Activated T-cell treated with anti-CD3 and anti-CD28 coated beads for 24 hours (primary cell): ENCODE results near the gene LDLRAD3.
A peak's percentile ranks its signal among the peaks of the same experiment; 100 is the strongest.
"Not testable (repeated sequence)": the region's sequence is repeated elsewhere in the genome, so short reads cannot be mapped to it uniquely, and the experiment has no call there.

ENCODE experiments used
- DNase-seq: peaks from one replicate; pipeline ENCODE4 v3.0.0-alpha.2; 2020; ENCODE audit warnings: low read depth

LDLRAD3 gene, protein sequence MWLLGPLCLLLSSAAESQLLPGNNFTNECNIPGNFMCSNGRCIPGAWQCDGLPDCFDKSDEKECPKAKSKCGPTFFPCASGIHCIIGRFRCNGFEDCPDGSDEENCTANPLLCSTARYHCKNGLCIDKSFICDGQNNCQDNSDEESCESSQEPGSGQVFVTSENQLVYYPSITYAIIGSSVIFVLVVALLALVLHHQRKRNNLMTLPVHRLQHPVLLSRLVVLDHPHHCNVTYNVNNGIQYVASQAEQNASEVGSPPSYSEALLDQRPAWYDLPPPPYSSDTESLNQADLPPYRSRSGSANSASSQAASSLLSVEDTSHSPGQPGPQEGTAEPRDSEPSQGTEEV

DNA sequence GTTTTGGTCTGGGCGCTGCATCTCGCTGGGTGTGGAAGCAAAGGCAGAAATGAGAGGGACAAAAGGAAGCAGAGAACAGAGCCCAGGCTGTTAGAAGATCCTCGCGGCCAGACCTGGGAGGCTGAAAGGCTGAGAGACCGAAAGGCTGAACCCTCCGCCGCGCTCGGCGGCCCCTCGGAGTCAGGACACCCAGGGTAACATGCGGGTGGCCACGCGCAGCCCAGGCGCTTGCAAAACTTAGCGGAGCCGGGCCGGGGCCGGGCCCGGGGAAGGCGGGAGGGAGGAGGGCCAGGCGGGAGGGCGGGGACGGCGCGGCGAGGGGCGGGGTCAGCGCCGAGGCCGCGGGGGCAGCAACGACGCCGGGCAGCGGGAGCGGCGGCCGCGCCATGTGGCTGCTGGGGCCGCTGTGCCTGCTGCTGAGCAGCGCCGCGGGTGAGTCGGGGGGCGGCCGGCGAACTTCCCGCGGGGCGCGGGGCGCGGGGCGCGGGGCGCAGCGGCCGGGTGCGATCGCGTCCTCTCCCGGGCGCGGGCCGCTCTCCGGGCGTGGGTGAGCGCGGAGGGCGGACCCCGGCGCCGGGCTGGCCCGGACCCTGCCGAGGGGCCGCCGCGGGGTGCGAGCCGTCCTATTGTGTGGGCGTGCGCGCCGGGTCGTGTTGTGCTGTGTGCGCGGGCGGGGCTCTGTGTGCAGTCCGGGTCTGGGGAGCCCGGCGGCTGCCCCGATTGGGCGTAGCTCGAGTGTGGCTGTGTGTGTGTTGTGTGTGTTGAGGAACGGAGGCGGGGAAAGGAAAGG, at the start of gene LDLRAD3:
LDLRAD3 (plus strand) TSS at position 350 of the 790 bp plus-strand sequence; CDS start at position 387, 37 bp downstream.
- peak; percentile 15 for DNase-seq

DNA sequence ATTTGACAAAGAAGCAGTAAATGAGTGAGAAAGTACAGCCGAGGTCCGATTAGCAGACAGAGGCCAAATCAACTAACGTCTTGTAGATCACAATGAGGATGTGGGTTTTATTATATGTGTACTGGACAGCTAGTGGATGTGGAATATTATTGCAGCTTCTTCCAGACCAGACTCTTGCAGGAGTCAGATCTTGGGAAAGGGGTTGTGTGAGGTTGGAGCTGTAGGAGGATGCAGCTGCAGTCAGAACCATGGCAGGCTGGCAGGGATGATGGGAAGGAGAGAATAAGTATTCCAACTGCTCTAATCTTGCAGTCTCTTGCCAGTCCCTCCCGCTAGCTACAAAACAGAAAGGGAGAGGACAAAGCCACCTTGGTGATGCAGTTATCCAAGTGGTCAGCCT, 46.8 kb upstream of the LDLRAD3 start:
- DNase-seq, result no peak

DNA sequence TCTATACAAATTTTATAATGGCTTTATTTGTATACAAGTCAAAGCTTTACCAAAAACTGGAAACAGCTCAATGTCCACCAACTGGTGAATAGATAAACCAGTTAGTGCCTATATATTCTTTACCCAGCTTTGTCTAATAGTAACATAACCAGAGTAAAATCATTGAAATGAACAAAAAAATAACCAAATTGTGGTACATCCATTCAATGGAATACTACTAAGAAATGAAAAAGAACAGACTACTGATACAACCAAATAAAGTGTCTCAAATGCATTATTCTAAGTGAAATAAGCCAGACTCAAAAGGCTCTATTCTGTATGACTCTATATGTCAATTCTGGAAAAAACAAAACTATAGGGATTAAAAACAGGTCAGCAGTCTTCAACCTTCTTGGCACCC, 40.9 kb upstream of the LDLRAD3 start:
- DNase-seq, result no peak

DNA sequence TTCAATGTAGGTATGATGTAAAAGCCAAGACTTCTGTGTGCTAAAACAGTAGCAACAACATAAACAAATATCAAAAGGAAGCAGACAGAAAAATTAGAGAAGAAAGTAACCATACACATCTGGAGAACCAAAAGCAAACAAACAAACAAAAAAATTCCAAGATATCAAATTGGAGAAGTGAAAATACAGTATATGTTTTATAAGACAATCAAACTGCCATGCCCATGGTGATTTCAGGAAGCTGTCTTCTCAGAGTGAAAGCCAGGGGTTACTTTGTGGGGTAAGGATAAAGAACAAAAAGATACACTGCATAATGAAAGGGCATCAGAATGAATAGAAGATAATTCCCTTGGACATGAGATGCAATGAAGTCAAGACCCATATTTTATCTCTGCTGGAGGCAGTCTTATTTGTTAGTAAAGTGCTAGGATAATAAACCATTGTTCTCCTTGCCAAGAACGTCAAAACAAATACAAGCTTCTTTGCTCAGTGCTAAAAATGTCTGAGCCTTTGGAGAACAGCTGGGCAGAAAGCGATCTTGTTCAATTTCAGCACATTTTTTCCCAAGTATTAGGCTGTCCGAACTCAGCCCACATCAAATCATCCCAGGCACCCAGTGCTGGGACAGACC, 38.1 kb upstream of the LDLRAD3 start:
- DNase-seq, result no peak

DNA sequence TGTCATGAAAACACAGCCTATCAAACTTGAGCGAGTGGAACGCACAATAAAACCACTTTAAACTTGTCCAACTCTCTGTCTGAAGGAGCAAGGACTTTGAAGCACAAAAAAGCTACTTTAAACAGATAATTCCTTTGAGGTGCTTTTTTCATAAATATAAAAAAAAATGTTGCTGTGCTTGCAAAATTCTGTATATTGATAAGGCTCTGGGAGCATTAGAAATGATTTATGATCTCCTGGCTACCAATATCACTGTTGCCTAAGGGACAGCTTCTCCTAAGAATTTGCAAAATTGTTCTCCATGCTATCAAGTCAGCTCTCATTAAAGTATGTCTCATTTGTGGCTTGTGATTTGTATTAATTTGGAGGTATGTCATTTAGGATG, 37.6 kb upstream of the LDLRAD3 start:
- no peak for DNase-seq

DNA sequence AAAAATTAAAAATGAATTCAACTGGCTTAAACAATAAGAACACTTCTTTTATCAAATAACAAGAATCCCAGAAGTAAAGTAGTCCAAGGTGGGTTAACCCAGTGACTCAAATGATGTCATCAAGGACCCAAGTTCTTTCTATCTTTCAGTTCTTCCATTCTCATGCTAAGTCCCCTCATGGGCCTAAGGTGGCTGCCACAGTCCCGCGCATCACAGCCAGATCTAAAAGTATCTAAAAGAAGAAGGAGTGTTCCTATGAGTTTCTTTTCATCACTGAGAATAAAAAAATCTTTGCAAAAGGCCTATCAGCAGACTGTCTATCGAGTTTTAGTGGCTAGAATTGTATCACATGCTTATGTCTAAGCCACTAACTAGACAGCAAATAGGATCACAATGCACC, 37.2 kb upstream of the LDLRAD3 start:
- DNase-seq, result no peak

DNA sequence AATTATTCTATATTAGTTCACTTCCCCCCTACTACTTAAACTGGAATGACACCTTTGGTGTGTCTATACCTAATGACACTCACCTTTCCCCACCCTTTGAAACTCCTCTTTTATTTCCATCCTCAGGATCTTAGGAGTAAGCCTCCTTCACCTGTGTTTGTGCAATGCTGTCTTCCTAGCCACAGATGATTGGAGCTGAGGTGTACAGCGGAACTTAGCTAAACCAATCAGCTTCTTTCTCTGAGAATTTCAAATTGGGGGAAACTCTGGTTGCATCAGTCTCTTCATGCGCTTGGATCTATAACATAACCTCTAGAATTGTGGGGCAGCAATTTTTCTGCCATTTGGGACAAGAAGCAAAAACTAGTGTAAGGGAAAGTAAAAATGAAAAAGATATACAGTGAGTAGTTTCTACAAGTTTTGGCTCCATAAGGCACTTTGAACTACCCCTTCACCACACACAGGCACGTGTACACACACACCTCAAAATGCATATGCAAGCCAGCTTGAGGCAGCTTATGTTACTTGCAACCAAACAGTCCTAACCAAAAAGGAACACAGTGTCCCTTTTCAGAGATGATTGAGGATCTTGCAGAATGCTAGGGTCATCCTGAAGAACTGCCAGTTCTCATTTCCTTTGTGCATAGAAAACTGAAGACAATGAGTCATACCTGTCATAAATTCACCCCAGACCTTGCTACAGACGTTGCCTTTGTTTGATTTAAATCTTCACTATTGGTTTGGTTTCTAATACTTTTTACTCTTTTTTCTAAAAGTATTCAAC, 36.0 kb upstream of the LDLRAD3 start:
- DNase-seq, result no peak

DNA sequence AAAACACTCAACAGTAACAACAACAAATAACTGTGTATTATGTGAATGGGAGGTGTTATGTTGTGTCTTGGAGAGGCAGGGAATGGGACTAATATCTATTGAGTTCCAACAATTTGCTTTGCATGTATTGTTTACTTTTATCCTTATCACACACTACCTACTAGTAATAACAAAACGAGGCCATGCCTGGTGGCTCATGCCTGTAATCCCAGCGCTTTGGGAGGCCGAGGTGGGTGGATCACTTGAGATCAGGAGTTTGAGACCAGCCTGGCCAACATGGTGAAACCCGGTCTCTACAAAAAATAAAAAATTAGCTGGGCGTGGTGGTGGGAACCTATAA, 35.5 kb upstream of the LDLRAD3 start:
- not testable (repeated sequence) for DNase-seq

DNA sequence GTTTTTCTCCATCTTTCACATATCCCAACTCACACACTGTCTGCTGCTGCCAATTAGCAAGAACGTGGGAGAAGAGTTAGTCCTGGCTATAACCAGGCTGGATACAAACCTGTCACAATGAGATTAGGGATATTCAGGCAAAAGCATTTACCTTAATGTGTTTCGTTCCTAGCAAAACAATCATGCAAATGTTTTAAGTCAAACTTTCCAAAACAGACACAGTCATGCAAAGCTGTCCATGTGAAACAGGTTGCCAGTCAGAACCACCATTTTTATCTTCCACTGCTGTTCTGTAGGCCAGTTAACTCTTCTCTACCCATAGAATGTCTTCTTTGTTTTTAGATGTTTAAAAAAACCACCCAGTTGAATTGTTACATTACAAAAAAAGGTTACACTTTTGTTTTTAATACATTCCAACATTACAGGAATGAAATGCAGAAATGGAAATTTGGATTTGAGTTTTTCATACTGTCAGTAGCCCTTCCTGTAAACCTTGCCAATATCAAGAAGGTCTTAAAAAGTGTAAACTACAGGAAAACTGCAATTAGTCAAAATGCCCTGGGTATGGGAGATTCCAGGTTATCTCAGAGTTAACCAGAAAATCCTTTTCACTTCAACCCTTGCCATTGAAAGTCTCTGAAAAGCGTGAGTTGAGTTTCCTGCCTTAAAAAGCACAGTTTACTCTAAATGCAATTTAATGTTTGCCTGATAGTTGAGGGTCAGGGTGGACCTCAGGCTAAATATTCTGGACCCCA, 34.2 kb upstream of the LDLRAD3 start:
- DNase-seq, result no peak

DNA sequence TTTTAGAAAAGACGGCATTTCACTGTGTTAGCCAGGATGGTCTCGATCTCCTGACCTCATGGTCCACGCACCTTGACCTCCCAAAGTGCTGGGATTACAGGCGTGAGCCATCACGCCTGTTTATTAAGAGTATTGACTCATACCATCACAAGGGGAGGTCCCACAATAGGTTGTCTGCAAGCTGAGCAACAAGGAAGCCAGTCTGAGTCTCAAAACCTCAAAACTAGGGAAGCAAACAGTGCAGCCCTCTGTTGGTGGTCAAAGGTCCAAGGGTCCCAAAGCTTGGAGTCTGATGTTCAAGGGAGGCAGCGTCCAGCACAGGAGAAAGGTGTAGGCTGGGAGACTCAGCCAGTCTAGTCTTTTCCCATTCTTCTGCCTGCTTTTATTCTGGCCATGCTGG, 32.8 kb upstream of the LDLRAD3 start:
- DNase-seq, result no peak

DNA sequence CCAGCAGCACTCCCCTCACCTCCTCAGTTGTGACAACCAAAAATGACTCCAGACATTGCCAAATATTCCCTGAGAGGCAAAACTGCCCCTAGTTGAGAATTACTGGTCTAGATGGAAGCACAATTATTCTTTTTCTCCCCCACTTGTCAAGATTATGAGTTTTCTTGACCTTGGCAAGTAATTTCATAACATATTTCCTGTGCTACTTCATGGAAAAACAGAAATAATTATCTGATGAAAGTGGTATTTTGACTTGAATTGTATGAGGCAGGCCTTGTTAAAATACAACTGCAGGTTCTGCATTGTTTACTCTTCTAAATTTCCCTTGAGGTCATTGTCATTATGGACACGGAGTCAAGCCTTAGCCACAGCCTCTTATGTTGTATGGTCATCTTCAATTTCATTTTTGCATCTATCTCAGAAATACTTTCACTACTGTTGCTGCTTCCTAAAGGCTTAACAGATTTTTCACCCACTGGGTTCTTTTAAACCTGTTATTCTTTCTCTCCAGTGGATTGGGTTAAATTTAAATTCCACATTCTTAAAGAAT, 32.2 kb upstream of the LDLRAD3 start:
- DNase-seq, result no peak

DNA sequence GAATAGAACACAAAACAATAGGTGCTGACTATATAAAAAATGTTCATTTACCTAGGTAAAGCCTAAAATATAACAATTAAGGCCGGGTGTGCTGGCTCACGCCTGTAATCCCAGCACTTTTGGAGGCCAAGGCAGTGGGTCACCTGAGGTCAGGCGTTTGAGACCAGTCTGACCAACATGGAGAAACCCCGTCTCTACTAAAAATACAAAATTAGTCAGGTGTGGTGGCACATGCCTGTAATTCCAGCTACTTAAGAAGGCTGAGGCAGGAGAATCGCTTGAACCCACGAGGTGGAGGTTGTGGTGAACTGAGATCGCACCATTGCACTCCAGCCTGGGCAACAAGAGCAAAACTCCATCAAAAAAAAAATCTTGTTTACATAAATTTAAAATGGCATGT, 31.4 kb upstream of the LDLRAD3 start:
- not testable (repeated sequence) for DNase-seq

DNA sequence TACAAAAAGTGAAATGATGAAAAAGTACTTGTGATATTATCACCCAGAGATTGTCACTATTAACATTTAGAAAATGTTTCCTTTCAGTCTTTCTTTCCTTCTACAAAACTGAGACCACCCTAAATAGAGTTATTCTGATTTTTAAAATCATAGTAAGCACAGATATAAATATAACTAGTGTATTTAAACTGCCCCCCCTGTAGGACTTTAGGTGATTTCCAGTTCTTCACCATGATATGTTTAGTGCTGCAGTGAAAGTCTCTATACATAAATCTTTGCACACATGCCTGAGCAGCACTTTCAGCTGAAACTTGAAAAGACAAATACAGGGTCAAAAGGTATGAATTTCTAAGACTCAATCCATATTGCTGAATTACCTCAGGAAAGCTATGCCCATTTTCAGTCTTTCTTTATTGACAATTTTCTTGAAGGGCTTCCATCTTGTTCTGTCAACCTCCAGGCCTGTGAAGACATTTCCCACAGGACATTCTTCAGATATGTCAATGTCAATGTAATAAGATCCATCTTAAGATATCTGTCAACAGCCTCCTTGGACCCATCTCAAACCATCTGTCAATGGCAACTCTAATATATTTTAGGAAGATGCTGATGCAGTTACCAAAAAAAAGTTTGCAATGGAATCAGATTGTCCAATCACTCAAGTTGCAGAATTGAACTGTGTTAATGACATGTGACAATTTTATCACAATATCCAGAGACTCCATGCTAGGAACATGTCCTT, 30.8 kb upstream of the LDLRAD3 start:
- DNase-seq, result no peak

DNA sequence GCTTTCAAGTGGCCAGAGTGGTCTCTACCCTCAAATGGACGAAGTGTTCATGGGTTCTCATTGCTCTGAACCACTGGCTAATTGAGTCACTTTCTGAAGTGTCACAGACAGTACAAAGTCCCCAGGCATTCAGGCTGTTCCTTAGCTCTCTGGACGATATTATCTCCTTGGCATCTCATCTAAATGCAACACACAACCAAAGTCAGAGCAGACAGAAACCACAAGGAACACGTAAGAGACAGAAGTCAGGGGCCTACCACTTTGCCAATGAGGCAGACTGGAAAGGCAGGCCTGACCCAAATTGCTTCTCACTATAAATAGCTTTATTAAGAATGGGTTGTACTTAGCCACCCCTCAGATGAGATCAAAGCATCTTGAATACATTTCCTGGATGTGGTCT, 29.0 kb upstream of the LDLRAD3 start:
- DNase-seq, result no peak

DNA sequence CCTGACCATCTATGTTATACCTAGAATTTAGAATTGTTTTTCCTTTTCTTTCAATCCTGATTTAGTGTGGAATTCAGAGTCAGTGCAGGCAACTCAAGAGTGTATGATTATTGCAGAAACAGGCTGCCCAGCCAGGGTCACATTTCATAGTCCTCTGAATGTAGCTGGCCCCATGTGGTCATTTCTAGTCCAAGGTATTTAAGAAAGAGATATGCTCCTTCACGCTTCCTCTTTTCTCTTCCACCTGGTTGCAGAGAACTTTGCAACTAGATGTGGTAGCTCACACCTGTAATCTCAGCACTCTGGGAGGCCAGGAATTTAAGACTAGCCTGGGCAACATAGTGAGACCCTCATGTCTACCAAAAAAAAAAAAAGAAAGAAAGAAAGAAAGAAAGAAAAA, 27.6 kb upstream of the LDLRAD3 start:
- no peak for DNase-seq

DNA sequence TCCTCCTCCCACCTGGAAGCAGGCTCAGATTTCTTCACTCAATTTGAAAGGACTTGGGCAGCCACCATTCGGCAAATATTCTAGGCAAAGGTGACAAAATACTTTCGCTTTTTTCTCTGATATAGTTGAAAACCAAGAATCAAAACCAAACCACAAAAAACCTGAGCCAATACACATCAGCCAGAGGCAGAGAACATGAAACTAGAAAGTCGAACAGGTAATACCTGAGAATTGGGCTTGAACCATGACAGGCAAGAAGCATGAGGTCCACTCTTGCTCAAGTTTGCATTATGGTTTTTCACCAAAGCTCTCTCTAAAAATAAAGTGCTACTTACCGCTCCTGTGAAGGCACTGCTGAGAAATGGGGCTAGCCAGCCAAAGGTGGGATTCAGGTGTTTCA, 26.2 kb upstream of the LDLRAD3 start:
- DNase-seq, result no peak

DNA sequence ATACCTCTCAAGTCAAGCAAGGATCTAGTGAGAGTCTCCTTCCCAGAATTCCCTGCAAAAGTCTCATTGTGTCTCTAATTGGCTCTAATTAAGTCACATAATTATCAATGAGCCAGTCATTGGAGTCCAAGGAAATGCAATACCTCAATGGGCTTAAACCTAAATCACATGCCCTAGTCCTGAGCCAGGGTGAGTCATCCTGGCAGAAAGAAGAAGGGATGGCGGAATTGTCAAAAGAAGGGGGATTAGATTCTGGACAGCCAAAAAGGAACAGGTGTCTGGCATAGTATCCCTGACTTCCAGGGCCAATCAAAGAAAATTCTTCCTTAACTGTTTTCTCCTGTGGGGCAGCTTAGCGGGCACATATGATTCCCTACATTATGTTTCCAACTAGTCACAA, 25.1 kb upstream of the LDLRAD3 start:
- no peak for DNase-seq

DNA sequence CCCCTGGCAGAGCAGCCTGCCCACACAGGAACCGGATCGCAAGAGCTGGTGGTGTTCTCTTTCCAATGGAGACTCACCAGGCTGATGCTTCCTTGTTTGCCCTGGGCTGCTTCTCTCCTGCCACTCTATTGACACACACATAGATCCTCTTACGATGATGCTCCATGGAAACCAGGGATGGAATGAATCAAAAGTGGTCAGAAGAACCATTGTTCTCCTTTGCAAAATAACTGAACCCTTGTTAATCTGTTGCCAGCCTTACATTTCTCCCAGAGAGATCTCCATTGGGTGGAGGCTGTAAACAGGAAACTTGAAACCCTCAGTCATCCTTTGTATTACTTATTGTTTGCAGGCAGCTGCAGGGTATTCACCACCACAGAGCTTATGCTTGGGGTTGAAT, 24.6 kb upstream of the LDLRAD3 start:
- no peak for DNase-seq

DNA sequence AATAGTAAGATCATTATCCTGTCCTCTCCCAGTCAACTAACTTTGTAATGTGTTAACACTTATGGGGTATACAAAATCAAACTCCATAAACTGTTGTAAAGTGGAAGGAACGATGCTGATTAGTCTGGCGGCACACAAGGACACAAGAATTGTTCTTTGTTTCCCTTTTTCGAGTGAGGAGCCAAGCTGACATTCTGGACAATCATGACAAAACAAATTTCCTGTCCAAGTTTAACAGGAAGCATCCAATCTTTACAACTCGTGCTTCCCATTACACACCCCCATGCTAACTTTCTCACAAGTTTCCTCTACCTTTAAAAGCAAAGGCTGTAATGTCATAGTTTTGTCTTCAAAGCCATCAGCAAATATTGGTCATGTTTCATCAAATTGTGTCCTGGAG, 20.4 kb upstream of the LDLRAD3 start:
- no peak for DNase-seq

DNA sequence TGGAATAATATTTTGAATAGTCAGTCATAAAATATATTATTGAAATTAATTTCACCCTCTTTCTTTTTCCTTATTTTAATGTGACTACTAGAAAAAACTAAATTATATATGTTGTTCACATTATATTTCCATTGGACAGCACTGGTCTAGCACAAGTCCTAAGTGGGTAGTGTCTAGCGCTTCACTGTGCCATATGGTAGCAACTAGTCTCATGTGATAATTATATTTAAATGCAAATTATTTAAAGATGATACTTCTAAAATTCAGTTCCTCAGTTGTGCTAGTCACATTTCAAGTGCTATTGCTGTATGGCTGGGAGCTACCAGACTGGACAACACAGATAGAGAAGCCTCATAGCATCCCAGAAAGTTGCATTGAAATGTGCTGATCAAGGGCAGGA, 19.1 kb upstream of the LDLRAD3 start:
- no peak for DNase-seq

DNA sequence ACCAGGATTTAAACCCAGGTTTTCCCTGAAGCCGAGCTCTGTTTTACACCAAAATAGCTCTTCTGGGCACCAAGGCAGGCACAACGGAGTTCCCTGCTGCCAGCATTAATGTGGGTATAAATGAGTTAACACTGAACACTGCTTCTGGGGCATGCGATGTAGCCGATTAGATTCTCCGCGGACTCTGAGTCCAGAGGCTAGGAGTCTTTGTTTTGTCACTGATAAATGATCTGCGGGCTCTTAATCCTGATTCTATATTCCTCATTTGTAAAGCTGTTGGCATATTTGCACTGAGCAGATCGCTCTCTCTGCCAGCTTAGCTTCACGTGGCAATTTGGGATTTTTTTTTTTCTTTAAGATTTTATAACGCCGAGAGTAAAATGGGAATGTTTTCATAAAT, 16.8 kb upstream of the LDLRAD3 start:
- no peak for DNase-seq
